NK-92 (cell line): Measurements from ENCODE around the gene TUNAR.

Source experiments
- DNase-seq: peaks from one replicate; lab custom pipeline; 2025; ENCODE audit not compliant: unreplicated experiment; lab: John Stamatoyannopoulos, UW

Gene TUNAR

GRCh38 chr14:95876761-95877538 is at the start of gene TUNAR:
TUNAR (plus strand) TSS chr14:95876832.
- DNase-seq, result no peak

GRCh38 chr14:95828649-95829265 is 47.9 kb upstream of the TUNAR start:
- DNase-seq, result no peak

GRCh38 chr14:95829321-95829720 is 47.3 kb upstream of the TUNAR start:
- DNase-seq, result no peak

- no peak for DNase-seq
These were observed 46.2 kb upstream of the TUNAR start for GRCh38 chr14:95830386-95830785.

GRCh38 chr14:95831041-95831440 is 45.6 kb upstream of the TUNAR start:
- DNase-seq, result no peak

GRCh38 chr14:95831468-95831867 is 45.2 kb upstream of the TUNAR start:
- no peak for DNase-seq

GRCh38 chr14:95832012-95832411 is 44.6 kb upstream of the TUNAR start:
- no peak for DNase-seq

GRCh38 chr14:95833429-95833828 is 43.2 kb upstream of the TUNAR start:
- DNase-seq, result no peak

GRCh38 chr14:95834496-95834895 is 42.1 kb upstream of the TUNAR start:
- DNase-seq, result no peak

GRCh38 chr14:95835121-95835730 is 41.4 kb upstream of the TUNAR start:
- no peak for DNase-seq

GRCh38 chr14:95838862-95839261 is 37.8 kb upstream of the TUNAR start:
- DNase-seq, result no peak

- no peak for DNase-seq
These were observed 36.4 kb upstream of the TUNAR start for GRCh38 chr14:95840094-95840700.

- no peak for DNase-seq
These were observed 35.0 kb upstream of the TUNAR start for GRCh38 chr14:95841668-95842067.

- DNase-seq, result no peak
These were observed 26.9 kb upstream of the TUNAR start for GRCh38 chr14:95849761-95850160.

- DNase-seq, result no peak
These were observed 26.2 kb upstream of the TUNAR start for GRCh38 chr14:95850429-95850828.

GRCh38 chr14:95855606-95856005 is 21.0 kb upstream of the TUNAR start:
- no peak for DNase-seq

GRCh38 chr14:95857275-95857674 is 19.4 kb upstream of the TUNAR start:
- DNase-seq, result no peak

GRCh38 chr14:95858893-95859292 is 17.7 kb upstream of the TUNAR start:
- no peak for DNase-seq

- DNase-seq, result no peak
These were observed 14.4 kb upstream of the TUNAR start for GRCh38 chr14:95862243-95862642.

- no peak for DNase-seq
These were observed 13.3 kb upstream of the TUNAR start for GRCh38 chr14:95863295-95863694.

GRCh38 chr14:95869776-95870175 is 6.9 kb upstream of the TUNAR start:
- no peak for DNase-seq

GRCh38 chr14:95870772-95871171 is 5.9 kb upstream of the TUNAR start:
- no peak for DNase-seq
